Right cardiac atrium (tissue), 5 donors: Measurements from ENCODE around the gene A2M. TPM values are rescaled to one million over a fixed set of nuclear protein-coding genes. Genes with fewer than 3 reads are reported as not detected.

Experiments used
- ATAC-seq, 2 donors: fragments of 200-7000 bp; cut with Tn5 transposase; one replicate each; pipeline versions ENCODE4 v1.8.0 to v1.9.1; 2020; ENCODE audit warnings: moderate library complexity in 2 of 2, mild to moderate bottlenecking in 1 of 2
- DNase-seq, 3 donors: peaks; one replicate each; pipeline ENCODE4 v3.0.0-alpha.2; 2020
- H3K27ac ChIP-seq: one replicate; pipeline ENCODE4 v1.5.1; 2013; ENCODE audit warnings: mild to moderate bottlenecking, low read length, control low read depth, moderate library complexity
- H3K27me3 ChIP-seq: one replicate; pipeline ENCODE4 v1.6.1; 2013; ENCODE audit not compliant: control insufficient read depth, insufficient read depth
- H3K4me1 ChIP-seq: one replicate; pipeline ENCODE4 v1.6.1; 2013; ENCODE audit warnings: low read length; ENCODE audit not compliant: control insufficient read depth, insufficient read depth
- H3K4me3 ChIP-seq: one replicate; pipeline ENCODE4 v1.5.1; 2013; ENCODE audit warnings: low read length, control low read depth
- H3K9me3 ChIP-seq: one replicate; pipeline ENCODE4 v1.6.1; 2013; ENCODE audit warnings: low read length; ENCODE audit not compliant: control insufficient read depth
- WGBS: extraction: QIAGEN DNeasy Blood & Tissue Kit; methylation state at CpG from one replicate; pipeline ENCODE4 v1.1.7; 2013; 5-methylcytosine and 5-hydroxymethylcytosine counted together
- intact Hi-C, 4 donors: fragments of 100-400 bp; cut with DNase I; formaldehyde crosslinking; loops; one replicate each; pipeline versions ENCODE4 v1.11.0 to v1.14.0; 2022 to 2023
- polyA plus RNA-seq: library from polyadenylated mRNA; stranded (reverse); fragments of 200-250 nt; gene quantifications from one replicate; pipeline ENCODE4 v1.2.3, GENCODE V29; 2013
- total RNA-seq, 4 donors: library from RNA; stranded (reverse); fragmentation: NEBNext Ultra II Directional; extraction: Animal tissue kit (Norgen Biotek cat#: 25700); gene quantifications; one replicate each; pipeline ENCODE4 v1.2.1, GENCODE V29; 2021
- donor health status: healthy with polysubstance abuse.
- donor health status: DM: no; HTN: yes; CAD: no.
- donor health status: DM: no; HTN: no; CAD: no.
- donor health status: DM: no; HTN: yes; CAD: no; lungs with severe emphysema.
- donor health status: DM: yes; HTN: yes; CAD: no.

Gene A2M
- total and polyA plus RNA-seq, 5 donors: 165 to 604 (median 503) TPM

GRCh38 chr12:9096563-9097176 is 19.0 kb downstream of the A2M start:
- WGBS: 82% methylated on average over 2 of the region's 2 CpGs
- Histone ChIP-seq H3K4me3 (no peak overlapping the region), H3K27ac (no peak overlapping the region), H3K9me3 (no peaks in the 10 kb centered on the region), H3K4me1 (no peaks in the 10 kb centered on the region), H3K27me3 (no peaks in the 10 kb centered on the region)
- DNase-seq: no peak
- intact Hi-C loops: no loop called here
- no peak for ATAC-seq

- no peak overlapping the region for H3K27ac ChIP-seq
- 94% methylated on average over 3 of the region's 3 CpGs for WGBS
- intact Hi-C loops: no loop called here
- no peaks in the 10 kb centered on the region for H3K9me3 ChIP-seq
- no peak overlapping the region for H3K4me3 ChIP-seq
- H3K4me1 ChIP-seq: no peaks in the 10 kb centered on the region
- DNase-seq: no peak
- ATAC-seq: no peak
- H3K27me3 ChIP-seq: no peaks in the 10 kb centered on the region
Observed at GRCh38 chr12:9095322-9095721, 20.4 kb downstream of the A2M start.

GRCh38 chr12:9094512-9095206 is 21.1 kb downstream of the A2M start:
- Histone ChIP-seq H3K4me1 (no peaks in the 10 kb centered on the region), H3K9me3 (no peaks in the 10 kb centered on the region), H3K27me3 (no peaks in the 10 kb centered on the region), H3K27ac (no peak overlapping the region), H3K4me3 (no peak overlapping the region)
- WGBS: 94% methylated on average over 3 of the region's 3 CpGs
- intact Hi-C loops: no loop called here
- ATAC-seq: no peak
- DNase-seq: no peak

- ATAC-seq: no peak
Observed at GRCh38 chr12:9091891-9092598, 23.7 kb downstream of the A2M start.

GRCh38 chr12:9090220-9090619 is 25.5 kb downstream of the A2M start:
- 82% methylated on average over 5 of the region's 5 CpGs for WGBS
- intact Hi-C loops: no loop called here
- no peak for DNase-seq
- Histone ChIP-seq H3K4me1 (no peaks in the 10 kb centered on the region), H3K27ac (no peak overlapping the region), H3K4me3 (no peak overlapping the region), H3K9me3 (no peaks in the 10 kb centered on the region), H3K27me3 (no peaks in the 10 kb centered on the region)
- no peak for ATAC-seq

More at GRCh38 chr12:9091891-9092598, 23.7 kb downstream of the A2M start:
- no peak for DNase-seq
- Histone ChIP-seq H3K27ac (no peak overlapping the region), H3K27me3 (no peaks in the 10 kb centered on the region), H3K9me3 (no peaks in the 10 kb centered on the region), H3K4me1 (no peaks in the 10 kb centered on the region), H3K4me3 (no peak overlapping the region)
- 72% methylated on average over 8 of the region's 8 CpGs for WGBS
- intact Hi-C loops: no loop called here

- H3K9me3 ChIP-seq: no peaks in the 10 kb centered on the region
- intact Hi-C loops: no loop called here
- no peak for DNase-seq
- H3K27me3 ChIP-seq: no peaks in the 10 kb centered on the region
- no peak overlapping the region for H3K4me3 ChIP-seq
- ATAC-seq: no peak
- no peaks in the 10 kb centered on the region for H3K4me1 ChIP-seq
- H3K27ac ChIP-seq: no peak overlapping the region
Observed at GRCh38 chr12:9087087-9087835, 28.5 kb downstream of the A2M start.

- DNase-seq (no peak), ATAC-seq (no peak)
- 58% methylated on average over 1 of the region's 1 CpG for WGBS
- Histone ChIP-seq H3K27ac (no peak overlapping the region), H3K9me3 (no peaks in the 10 kb centered on the region), H3K27me3 (no peaks in the 10 kb centered on the region), H3K4me1 (peaks cover 3% of the 10 kb centered on the region), H3K4me3 (no peak overlapping the region)
- intact Hi-C loops: no loop called here
Observed at GRCh38 chr12:9086087-9086486, 29.6 kb downstream of the A2M start.

GRCh38 chr12:9084417-9084816 is 31.3 kb downstream of the A2M start:
- Histone ChIP-seq H3K4me1 (peaks cover 3% of the 10 kb centered on the region), H3K9me3 (no peaks in the 10 kb centered on the region), H3K4me3 (no peak overlapping the region), H3K27ac (no peak overlapping the region), H3K27me3 (no peaks in the 10 kb centered on the region)
- intact Hi-C loops: no loop called here
- DNase-seq (no peak), ATAC-seq (no peak)
- 64% methylated on average over 2 of the region's 2 CpGs for WGBS

- Histone ChIP-seq H3K4me1 (peaks cover 4% of the 10 kb centered on the region), H3K27ac (no peak overlapping the region), H3K4me3 (no peak overlapping the region), H3K27me3 (no peaks in the 10 kb centered on the region), H3K9me3 (no peaks in the 10 kb centered on the region)
- WGBS: 93% methylated on average over 2 of the region's 2 CpGs
- intact Hi-C loops: no loop called here
- DNase-seq (no peak), ATAC-seq (no peak)
Observed at GRCh38 chr12:9083793-9084192, 31.9 kb downstream of the A2M start.

GRCh38 chr12:9081667-9082427 is 33.9 kb downstream of the A2M start:
- no peak for DNase-seq
- ATAC-seq: no peak
- 87% methylated on average over 3 of the region's 3 CpGs for WGBS
- H3K27ac ChIP-seq: no peak overlapping the region
- intact Hi-C loops: no loop called here
- no peaks in the 10 kb centered on the region for H3K27me3 ChIP-seq
- H3K4me3 ChIP-seq: no peak overlapping the region
- peaks cover 4% of the 10 kb centered on the region for H3K4me1 ChIP-seq
- no peaks in the 10 kb centered on the region for H3K9me3 ChIP-seq
